ENCODE data around the gene C15orf39. TPM values are rescaled to one million over a fixed set of nuclear protein-coding genes. Genes with fewer than 3 reads are reported as not detected.
"Not testable (repeated sequence)": the region's sequence is repeated elsewhere in the genome, so short reads cannot be mapped to it uniquely, and the experiment has no call there.

C15orf39 gene
- total RNA-seq, 1 donor from 2014 or later, result 0.31 TPM

GRCh38 chr15:75212200-75212858 lies 10.6 kb downstream of the C15orf39 start:
- no peak for DNase-seq

- no peak for DNase-seq
Measured at GRCh38 chr15:75213212-75213767, 11.6 kb downstream of the C15orf39 start.

GRCh38 chr15:75213768-75214221 lies 12.1 kb downstream of the C15orf39 start:
- no peak for DNase-seq

GRCh38 chr15:75214293-75215096 lies 12.8 kb downstream of the C15orf39 start:
- no peak for DNase-seq

- DNase-seq, result no peak
Measured at GRCh38 chr15:75215107-75216004, 13.7 kb downstream of the C15orf39 start.

GRCh38 chr15:75217012-75217411 lies 15.3 kb downstream of the C15orf39 start:
- DNase-seq, result no peak

- DNase-seq, result not testable (repeated sequence)
Measured at GRCh38 chr15:75217574-75217973, 15.9 kb downstream of the C15orf39 start.

- DNase-seq, result not testable (repeated sequence)
Measured at GRCh38 chr15:75219507-75219929, 17.8 kb downstream of the C15orf39 start.

- DNase-seq, result no peak
Measured at GRCh38 chr15:75223688-75224087, 22.0 kb downstream of the C15orf39 start.

GRCh38 chr15:75224281-75224680 lies 22.6 kb downstream of the C15orf39 start:
- no peak for DNase-seq

- not testable (repeated sequence) for DNase-seq
Measured at GRCh38 chr15:75225102-75225836, 23.6 kb downstream of the C15orf39 start.

GRCh38 chr15:75225951-75226732 lies 24.5 kb downstream of the C15orf39 start:
- no peak for DNase-seq

GRCh38 chr15:75227112-75227511 lies 25.4 kb downstream of the C15orf39 start:
- DNase-seq, result not testable (repeated sequence)

- no peak for DNase-seq
Measured at GRCh38 chr15:75227663-75228280, 26.1 kb downstream of the C15orf39 start.

- DNase-seq, result no peak
Measured at GRCh38 chr15:75228787-75229186, 27.1 kb downstream of the C15orf39 start.

GRCh38 chr15:75229191-75230015 lies 27.7 kb downstream of the C15orf39 start:
- no peak for DNase-seq

- DNase-seq, result no peak
Measured at GRCh38 chr15:75230016-75230343, 28.3 kb downstream of the C15orf39 start.

GRCh38 chr15:75230551-75231371 lies 29.1 kb downstream of the C15orf39 start:
- DNase-seq, result no peak

All from occipital lobe (tissue), 2 donors.